MG63 (cell line): ENCODE measurements around the gene GRWD1. TPM values are rescaled to one million over a fixed set of nuclear protein-coding genes. Genes with fewer than 3 reads are reported as not detected.

Experiments
- DNase-seq: peaks from one replicate; pipeline ENCODE4 v3.0.0-alpha.2; 2020
- H3K27me3 ChIP-seq: fragments of 250-450 bp; sonication (Bioruptor Pico); 2 replicates; pipeline ENCODE4 v1.5.1; 2020; ENCODE audit warnings: mild to moderate bottlenecking, moderate library complexity
- H3K36me3 ChIP-seq: fragments of 250-450 bp; sonication (Bioruptor Pico); 2 replicates; pipeline ENCODE4 v1.5.1; 2020; ENCODE audit warnings: mild to moderate bottlenecking, moderate library complexity
- H3K4me3 ChIP-seq: fragments of 250-450 bp; sonication (Bioruptor Pico); 2 replicates; pipeline ENCODE4 v1.5.1; 2020; ENCODE audit warnings: mild to moderate bottlenecking, moderate library complexity
- H3K9me3 ChIP-seq: fragments of 250-450 bp; sonication (Bioruptor Pico); 2 replicates; pipeline ENCODE4 v1.5.1; 2020; ENCODE audit warnings: mild to moderate bottlenecking, moderate library complexity
- total RNA-seq: library from RNA; depleted of rRNA; stranded (reverse); fragments of >200 nt; shearing (Covaris generic); gene quantifications from 2 replicates; pipeline ENCODE4 v1.2.3, GENCODE V29; 2014; ENCODE audit warnings: low replicate concordance

GRWD1 gene
- total RNA-seq, 1 experiment from 2014 or later = 138 TPM

- H3K27me3 ChIP-seq = no peaks in the 10 kb centered on the region
- H3K36me3 ChIP-seq = peaks cover 74% of the 10 kb centered on the region
- H3K4me3 ChIP-seq = no peak overlapping the region
- no peak for DNase-seq
- H3K9me3 ChIP-seq = no peaks in the 10 kb centered on the region
These were observed 2.8 kb downstream of the GRWD1 start for GRCh38 chr19:48448563-48448962.

DNA sequence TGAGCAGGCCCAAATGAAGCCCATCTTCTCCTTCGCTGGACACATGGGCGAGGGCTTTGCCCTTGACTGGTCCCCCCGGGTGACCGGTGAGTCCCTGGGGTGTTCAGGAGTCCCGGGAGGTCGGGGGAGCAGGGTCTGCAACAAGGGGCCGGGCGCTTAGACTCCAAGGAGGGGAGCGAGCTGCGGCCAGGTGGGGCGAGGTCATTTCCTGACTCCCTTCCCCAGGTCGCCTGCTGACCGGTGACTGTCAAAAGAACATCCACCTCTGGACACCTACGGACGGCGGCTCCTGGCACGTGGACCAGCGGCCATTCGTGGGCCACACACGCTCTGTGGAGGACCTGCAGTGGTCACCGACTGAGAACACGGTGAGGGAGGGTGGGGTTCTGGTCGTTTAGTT lies 4.7 kb downstream of the GRWD1 start:
- Histone ChIP-seq H3K36me3 (peaks cover 91% of the 10 kb centered on the region), H3K9me3 (no peaks in the 10 kb centered on the region), H3K27me3 (no peaks in the 10 kb centered on the region), H3K4me3 (no peak overlapping the region)
- DNase-seq = no peak

DNA sequence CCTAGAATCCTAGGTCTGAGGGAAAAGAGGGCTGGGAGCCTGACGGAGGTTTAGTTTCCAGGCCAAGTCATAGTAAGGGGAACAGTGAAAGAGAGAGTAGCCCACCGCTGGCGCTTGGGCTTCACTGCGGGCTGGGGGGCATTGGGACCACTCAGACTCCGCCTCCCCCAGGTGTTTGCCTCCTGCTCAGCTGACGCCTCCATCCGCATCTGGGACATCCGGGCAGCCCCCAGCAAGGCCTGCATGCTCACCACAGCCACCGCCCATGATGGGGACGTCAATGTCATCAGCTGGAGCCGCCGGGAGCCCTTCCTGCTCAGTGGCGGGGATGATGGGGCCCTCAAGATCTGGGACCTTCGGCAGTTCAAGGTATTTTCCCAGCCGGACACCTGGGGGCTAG lies 5.1 kb downstream of the GRWD1 start:
- Histone ChIP-seq H3K27me3 (no peaks in the 10 kb centered on the region), H3K36me3 (peaks cover 95% of the 10 kb centered on the region), H3K4me3 (no peak overlapping the region), H3K9me3 (no peaks in the 10 kb centered on the region)
- DNase-seq = no peak

GRCh38 chr19:48451624-48452023 lies 5.8 kb downstream of the GRWD1 start:
- Histone ChIP-seq H3K9me3 (no peaks in the 10 kb centered on the region), H3K36me3 (peaks cover 94% of the 10 kb centered on the region), H3K4me3 (no peak overlapping the region), H3K27me3 (no peaks in the 10 kb centered on the region)
- no peak for DNase-seq

DNA sequence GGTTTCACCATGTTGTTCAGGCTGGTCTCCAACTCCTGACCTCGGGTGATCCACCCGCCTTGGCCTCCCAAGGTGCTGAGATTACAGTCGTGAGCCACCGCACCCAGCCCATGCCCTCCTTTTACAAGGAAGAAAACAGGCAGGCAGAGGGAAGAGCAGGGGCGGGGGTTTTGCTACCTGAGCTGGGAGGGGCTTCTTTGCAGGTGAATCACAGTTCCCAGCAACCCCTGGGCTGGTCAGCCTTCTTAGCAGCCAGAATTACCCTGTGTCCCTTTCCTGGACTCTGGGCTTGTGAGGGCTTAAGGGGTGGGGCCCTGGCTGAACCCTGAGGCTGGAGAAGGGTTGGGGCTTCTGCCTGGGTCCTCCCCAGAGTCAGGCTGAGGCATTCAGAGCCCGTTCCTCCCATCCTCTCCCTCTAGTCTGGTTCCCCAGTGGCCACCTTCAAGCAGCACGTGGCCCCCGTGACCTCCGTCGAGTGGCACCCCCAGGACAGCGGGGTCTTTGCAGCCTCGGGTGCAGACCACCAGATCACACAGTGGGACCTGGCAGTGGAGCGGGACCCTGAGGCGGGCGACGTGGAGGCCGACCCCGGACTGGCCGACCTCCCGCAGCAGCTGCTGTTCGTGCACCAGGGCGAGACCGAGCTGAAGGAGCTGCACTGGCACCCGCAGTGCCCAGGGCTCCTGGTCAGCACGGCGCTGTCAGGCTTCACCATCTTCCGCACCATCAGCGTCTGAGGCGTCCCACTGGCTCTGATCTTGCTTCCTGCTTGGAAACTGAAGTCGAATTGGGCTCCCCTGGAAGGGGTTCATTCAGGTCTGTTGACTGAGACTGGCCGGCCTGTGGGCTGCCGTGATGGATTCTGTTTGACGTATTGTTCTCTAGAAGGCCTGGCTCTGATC lies 6.8 kb downstream of the GRWD1 start:
- Histone ChIP-seq H3K27me3 (no peaks in the 10 kb centered on the region), H3K36me3 (peaks cover 95% of the 10 kb centered on the region), H3K4me3 (no peak overlapping the region), H3K9me3 (no peaks in the 10 kb centered on the region)
- DNase-seq = no peak

GRCh38 chr19:48454150-48454730 lies 8.5 kb downstream of the GRWD1 start:
- Histone ChIP-seq H3K36me3 (peaks cover 90% of the 10 kb centered on the region), H3K4me3 (no peak overlapping the region), H3K27me3 (no peaks in the 10 kb centered on the region), H3K9me3 (no peaks in the 10 kb centered on the region)
- no peak for DNase-seq

- Histone ChIP-seq H3K4me3 (no peak within 1 kb of the TSS), H3K36me3 (peaks cover 85% of the 10 kb centered on the region), H3K27me3 (no peaks in the 10 kb centered on the region), H3K9me3 (no peaks in the 10 kb centered on the region)
- DNase-seq = no peak
These were observed 9.6 kb downstream of the GRWD1 start, which contains the start of gene KCNJ14 for GRCh38 chr19:48455171-48455907. Gene KCNJ14 (plus strand): TSS chr19:48455574. CDS start chr19:48461725, 6,151 bp downstream.

DNA sequence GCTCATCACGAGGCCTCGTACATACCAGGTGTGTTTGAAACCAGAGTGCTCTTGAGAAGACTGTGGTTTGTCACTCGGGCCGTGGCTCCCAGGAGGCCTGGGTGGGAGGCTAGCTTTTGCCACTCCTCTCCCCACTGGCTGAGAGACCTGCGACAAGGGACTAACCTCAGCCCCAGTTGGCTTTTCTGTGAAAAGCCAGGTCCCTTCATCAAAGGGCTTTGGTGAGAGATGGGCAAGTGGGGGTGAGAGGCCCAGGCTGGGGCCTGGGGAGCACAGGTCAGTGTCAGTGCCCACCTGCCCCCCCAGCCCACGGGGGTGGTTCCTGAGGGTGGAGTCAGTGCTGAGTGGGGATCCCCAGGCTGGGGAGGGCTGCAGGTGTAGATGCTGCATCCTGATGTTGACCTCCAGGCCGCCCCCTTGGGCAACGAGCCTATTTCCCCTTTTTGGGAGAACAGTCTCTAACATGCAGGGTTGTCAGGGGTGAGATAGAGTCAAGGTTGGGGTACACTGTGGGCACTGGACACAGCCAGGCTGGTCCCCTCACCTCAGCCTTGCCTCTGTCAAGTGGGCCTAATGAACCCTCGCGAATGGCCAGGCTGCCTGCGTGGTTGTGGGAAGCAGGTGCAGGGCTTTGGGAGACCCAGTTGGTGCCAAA lies 10.3 kb downstream of the GRWD1 start:
- Histone ChIP-seq H3K9me3 (no peaks in the 10 kb centered on the region), H3K27me3 (no peaks in the 10 kb centered on the region), H3K36me3 (peaks cover 84% of the 10 kb centered on the region), H3K4me3 (no peak overlapping the region)
- DNase-seq = no peak

DNA sequence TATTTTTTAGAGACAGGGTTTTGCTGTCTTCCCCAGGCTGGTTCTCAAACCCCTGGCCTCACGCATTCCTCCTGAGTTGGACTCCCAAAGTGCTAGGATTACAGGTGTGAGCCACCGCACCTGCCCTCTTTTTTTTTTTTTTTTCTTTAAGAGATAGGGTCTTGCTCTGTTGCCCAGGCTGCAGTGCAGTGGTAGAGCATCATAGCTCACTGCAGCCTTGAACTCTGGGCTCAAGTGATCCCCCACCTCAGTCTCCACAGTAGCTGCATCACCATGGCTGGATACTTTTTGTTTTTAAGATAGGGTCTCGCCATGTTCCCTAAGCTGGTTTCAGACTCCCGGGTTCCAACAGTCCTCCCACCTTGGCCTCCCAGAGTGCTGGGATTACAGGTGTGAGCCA lies 11.1 kb downstream of the GRWD1 start:
- Histone ChIP-seq H3K27me3 (no peaks in the 10 kb centered on the region), H3K4me3 (no peak overlapping the region), H3K9me3 (no peaks in the 10 kb centered on the region), H3K36me3 (peaks cover 79% of the 10 kb centered on the region)
- no peak for DNase-seq

GRCh38 chr19:48458016-48458415 lies 12.2 kb downstream of the GRWD1 start:
- Histone ChIP-seq H3K4me3 (no peak overlapping the region), H3K9me3 (no peaks in the 10 kb centered on the region), H3K36me3 (peaks cover 77% of the 10 kb centered on the region), H3K27me3 (no peaks in the 10 kb centered on the region)
- no peak for DNase-seq

DNA sequence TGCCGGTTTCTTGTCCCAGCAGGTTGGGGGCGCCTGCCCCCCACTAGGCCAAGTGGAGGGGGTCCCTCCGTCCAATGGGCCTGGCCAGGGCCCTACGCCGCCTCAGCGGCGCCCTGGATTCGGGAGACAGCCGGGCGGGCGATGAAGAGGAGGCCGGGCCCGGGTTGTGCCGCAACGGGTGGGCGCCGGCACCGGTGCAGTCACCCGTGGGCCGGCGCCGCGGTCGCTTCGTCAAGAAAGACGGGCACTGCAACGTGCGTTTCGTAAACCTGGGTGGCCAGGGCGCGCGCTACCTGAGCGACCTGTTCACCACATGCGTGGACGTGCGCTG lies 15.8 kb downstream of the GRWD1 start:
- no peaks in the 10 kb centered on the region for H3K27me3 ChIP-seq
- peaks cover 43% of the 10 kb centered on the region for H3K36me3 ChIP-seq
- DNase-seq = no peak
- H3K4me3 ChIP-seq = no peak overlapping the region
- no peaks in the 10 kb centered on the region for H3K9me3 ChIP-seq

- H3K9me3 ChIP-seq = no peaks in the 10 kb centered on the region
- no peak for DNase-seq
- peaks cover 39% of the 10 kb centered on the region for H3K36me3 ChIP-seq
- no peak overlapping the region for H3K4me3 ChIP-seq
- H3K27me3 ChIP-seq = no peaks in the 10 kb centered on the region
These were observed 16.3 kb downstream of the GRWD1 start for GRCh38 chr19:48461982-48462655.

DNA sequence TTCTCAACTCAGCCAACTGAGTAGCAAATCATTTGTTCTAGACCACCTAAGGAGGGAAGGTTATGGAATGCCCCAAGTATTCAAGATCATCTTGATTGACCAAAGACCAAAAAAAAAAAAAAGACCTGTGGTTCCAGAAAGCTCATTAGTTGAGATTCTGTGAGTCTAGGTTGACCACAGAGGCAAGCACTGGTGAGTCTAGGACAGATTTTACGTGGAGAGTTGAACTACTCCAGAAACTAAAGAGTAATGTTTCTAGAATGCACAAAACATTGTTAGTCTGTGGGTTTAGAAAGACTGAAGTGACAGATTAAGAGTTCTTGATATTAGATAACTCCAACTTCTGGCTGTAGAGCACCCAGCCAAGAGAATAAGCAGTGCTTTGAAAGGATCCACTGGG lies 19.4 kb downstream of the GRWD1 start:
- Histone ChIP-seq H3K4me3 (no peak overlapping the region), H3K9me3 (no peaks in the 10 kb centered on the region), H3K27me3 (no peaks in the 10 kb centered on the region), H3K36me3 (peaks cover 24% of the 10 kb centered on the region)
- no peak for DNase-seq

- peak; percentile 74 for DNase-seq
- Histone ChIP-seq H3K9me3 (no peaks in the 10 kb centered on the region), H3K4me3 (no peak overlapping the region), H3K27me3 (no peaks in the 10 kb centered on the region), H3K36me3 (peaks cover 31% of the 10 kb centered on the region)
These were observed 21.0 kb downstream of the GRWD1 start for GRCh38 chr19:48466561-48467325.

DNA sequence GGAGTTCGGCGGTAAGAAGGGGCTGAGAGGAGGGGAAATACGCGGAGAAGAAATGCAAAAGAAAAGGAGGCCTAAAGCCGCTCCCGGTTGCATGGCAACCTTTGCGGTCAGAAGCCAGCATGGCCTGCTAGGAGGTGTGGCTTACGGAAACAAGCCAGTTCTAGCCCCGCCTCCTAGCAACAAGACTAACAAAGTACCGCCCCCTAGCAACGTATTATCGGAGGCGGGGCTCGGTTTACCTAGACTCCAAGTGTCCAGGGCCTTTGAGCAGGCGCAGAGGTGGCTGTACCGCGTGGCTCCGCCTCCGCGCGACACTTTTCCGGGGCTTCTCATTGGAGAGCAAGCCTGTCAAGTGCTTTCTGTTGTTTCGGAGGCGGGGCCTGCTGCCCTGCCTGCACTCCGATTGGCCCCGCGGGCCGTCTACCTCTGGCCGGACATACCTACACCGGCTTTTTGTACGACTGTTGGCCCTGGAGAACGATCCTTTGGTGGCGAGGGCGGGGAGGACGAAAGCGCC lies 23.0 kb downstream of the GRWD1 start:
- Histone ChIP-seq H3K27me3 (no peaks in the 10 kb centered on the region), H3K4me3 (peak overlapping the region; percentile 98), H3K9me3 (no peaks in the 10 kb centered on the region), H3K36me3 (peaks cover 39% of the 10 kb centered on the region)
- DNase-seq = peak; percentile 100
